GM12872 (cell line): ENCODE data around the gene CXCL6.

ENCODE experiments used
- TF ChIP-seq, protein P1 (sequence below): IDR thresholded peaks from 3 replicates; pipeline ENCODE4 v1.5.1; 2011; ENCODE audit warnings: low read depth, mild to moderate bottlenecking, low read length, moderate library complexity; ENCODE audit not compliant: insufficient read depth

The CXCL6 gene

DNA sequence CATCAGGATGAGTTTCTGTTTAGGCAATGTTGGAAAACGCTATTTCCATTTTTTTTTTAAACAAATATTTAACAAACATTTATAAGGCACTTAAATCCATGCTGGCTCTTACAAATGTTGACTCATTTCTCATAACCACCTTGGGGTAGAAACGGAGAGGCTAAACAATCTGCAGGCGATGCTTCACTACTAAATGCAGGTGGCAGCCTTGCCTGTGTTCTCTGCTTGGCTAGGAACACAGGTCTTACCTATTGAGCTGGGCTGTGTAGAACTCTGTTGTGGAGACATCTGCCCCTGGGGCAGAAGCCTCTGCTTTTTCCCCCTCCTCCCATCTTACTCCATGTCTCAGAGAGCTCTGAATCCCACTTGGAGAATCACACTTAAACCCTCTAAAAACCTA is 31.3 kb downstream of the CXCL6 start:
- TF ChIP-seq, protein P1, sequence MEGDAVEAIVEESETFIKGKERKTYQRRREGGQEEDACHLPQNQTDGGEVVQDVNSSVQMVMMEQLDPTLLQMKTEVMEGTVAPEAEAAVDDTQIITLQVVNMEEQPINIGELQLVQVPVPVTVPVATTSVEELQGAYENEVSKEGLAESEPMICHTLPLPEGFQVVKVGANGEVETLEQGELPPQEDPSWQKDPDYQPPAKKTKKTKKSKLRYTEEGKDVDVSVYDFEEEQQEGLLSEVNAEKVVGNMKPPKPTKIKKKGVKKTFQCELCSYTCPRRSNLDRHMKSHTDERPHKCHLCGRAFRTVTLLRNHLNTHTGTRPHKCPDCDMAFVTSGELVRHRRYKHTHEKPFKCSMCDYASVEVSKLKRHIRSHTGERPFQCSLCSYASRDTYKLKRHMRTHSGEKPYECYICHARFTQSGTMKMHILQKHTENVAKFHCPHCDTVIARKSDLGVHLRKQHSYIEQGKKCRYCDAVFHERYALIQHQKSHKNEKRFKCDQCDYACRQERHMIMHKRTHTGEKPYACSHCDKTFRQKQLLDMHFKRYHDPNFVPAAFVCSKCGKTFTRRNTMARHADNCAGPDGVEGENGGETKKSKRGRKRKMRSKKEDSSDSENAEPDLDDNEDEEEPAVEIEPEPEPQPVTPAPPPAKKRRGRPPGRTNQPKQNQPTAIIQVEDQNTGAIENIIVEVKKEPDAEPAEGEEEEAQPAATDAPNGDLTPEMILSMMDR, result no peak

DNA sequence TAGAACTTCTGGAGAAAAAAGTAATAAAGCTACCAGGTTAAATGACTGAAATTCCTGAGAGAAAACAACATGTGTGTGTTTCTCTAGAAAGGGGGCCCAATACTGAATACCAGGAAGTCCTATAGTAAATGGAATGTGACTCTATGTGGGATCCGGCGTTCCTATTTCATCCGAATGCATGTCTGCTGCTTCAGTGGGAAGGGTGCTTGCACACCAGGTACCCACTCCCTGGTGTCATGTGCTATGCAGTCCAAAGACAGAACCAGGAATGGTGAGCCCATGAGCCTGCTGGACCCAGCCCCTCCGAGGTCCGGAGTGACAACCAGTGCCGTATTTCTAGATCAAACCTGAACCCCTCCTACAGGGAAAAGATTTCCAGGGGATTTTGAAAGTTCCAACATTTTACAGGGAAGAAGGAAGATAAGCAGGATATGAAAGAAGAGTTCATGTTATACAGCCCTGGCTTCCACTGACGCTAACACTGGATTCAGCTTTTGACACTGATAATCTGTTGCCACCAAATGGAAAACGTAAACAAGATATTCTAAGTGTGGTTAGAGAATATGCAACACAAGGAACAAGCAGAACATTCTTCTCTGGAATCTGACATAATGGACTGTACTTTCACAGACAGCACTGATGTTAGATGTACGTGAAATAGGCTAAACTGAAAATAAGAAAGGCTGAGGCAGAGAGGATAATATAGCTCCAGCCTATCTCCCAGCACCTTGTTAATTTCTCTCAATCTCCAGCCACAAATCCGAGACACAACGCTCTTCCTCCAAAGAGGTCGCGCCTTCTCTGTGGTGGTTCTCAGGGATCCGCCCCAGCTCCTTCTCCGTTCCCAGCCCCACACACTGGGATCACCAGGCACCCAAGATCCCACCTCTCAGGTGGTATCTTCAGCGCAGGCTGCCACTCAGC is 32.0 kb downstream of the CXCL6 start:
- TF ChIP-seq, protein P1, result no peak

DNA sequence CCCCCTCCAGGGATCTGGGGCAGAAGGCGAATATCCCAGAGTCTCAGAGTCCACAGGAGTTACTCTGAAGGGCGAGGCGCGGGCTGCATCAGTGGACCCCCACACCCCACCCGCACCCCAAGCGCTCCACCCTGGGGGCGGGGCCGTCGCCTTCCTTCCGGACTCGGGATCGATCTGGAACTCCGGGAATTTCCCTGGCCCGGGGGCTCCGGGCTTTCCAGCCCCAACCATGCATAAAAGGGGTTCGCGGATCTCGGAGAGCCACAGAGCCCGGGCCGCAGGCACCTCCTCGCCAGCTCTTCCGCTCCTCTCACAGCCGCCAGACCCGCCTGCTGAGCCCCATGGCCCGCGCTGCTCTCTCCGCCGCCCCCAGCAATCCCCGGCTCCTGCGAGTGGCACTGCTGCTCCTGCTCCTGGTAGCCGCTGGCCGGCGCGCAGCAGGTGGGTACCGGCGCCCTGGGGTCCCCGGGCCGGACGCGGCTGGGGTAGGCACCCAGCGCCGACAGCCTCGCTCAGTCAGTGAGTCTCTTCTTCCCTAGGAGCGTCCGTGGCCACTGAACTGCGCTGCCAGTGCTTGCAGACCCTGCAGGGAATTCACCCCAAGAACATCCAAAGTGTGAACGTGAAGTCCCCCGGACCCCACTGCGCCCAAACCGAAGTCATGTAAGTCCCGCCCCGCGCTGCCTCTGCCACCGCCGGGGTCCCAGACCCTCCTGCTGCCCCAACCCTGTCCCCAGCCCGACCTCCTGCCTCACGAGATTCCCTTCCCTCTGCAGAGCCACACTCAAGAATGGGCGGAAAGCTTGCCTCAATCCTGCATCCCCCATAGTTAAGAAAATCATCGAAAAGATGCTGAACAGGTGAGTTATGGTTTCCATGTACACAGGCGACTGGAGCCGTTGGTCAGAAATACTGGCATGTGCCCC is 32.9 kb downstream of the CXCL6 start, which contains the start of gene CXCL1:
TSS of gene CXCL1 (plus strand) at position 264 of the 926 bp plus-strand sequence. CDS start at position 342, 78 bp downstream.
- TF ChIP-seq, protein P1, result no peak

DNA sequence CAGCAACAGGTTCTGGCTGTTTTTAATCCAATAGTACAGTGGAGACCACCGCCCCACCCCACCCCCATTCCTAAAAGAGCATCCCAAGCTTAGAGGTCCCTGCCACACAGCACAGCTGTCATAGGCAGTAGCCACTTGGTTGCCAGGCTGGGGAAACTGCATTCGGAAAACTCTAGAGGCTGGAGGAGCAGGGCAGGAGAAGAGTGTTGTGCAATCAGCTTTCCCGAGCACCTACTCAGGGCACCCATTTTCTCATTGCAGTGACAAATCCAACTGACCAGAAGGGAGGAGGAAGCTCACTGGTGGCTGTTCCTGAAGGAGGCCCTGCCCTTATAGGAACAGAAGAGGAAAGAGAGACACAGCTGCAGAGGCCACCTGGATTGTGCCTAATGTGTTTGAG is 33.8 kb downstream of the CXCL6 start:
- TF ChIP-seq, protein P1, result no peak

DNA sequence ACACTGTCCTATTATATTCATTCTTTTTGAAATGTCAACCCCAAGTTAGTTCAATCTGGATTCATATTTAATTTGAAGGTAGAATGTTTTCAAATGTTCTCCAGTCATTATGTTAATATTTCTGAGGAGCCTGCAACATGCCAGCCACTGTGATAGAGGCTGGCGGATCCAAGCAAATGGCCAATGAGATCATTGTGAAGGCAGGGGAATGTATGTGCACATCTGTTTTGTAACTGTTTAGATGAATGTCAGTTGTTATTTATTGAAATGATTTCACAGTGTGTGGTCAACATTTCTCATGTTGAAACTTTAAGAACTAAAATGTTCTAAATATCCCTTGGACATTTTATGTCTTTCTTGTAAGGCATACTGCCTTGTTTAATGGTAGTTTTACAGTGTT is 34.3 kb downstream of the CXCL6 start:
- TF ChIP-seq, protein P1, result no peak

DNA sequence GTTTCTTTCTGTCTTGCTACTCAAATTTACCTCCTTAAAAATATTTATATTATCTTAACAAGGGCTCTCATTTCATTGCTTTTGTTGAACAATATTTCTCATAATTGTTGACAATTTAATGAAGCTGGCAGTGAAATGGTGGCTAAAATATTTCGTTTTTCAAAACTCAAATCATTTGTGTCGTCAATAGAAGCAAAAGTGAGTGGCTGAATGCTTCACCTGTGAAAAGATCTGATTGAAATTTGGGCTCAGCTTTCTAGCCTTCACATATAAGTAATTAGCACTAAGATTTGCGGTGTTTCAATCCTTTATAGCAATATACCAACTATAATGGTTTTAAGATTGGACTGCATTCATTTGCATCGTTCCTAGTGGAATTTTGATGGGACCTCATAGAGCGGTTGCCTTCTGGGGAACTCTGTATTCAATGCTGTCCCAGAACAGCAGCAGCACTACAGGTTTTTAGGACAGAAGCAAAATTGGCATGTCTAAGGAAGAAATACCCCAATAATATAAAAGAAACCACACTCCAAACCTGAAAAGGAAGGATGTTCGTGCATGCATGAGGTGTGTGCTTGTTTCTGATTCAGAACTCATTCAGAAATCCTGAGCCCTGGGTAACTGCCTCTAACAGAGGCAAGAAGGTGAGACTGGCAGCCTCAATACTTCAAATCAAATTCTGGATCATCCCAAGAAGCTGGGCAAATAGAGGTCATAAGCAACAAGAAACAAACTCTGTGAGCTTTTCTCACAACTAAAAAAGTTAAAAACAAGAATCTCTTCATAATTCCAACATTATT is 35.2 kb downstream of the CXCL6 start:
- TF ChIP-seq, protein P1, result no peak
